ENCODE data around the gene HEMK1.
A peak's percentile ranks its signal among the peaks of the same experiment; 100 is the strongest.

Gene HEMK1

DNA sequence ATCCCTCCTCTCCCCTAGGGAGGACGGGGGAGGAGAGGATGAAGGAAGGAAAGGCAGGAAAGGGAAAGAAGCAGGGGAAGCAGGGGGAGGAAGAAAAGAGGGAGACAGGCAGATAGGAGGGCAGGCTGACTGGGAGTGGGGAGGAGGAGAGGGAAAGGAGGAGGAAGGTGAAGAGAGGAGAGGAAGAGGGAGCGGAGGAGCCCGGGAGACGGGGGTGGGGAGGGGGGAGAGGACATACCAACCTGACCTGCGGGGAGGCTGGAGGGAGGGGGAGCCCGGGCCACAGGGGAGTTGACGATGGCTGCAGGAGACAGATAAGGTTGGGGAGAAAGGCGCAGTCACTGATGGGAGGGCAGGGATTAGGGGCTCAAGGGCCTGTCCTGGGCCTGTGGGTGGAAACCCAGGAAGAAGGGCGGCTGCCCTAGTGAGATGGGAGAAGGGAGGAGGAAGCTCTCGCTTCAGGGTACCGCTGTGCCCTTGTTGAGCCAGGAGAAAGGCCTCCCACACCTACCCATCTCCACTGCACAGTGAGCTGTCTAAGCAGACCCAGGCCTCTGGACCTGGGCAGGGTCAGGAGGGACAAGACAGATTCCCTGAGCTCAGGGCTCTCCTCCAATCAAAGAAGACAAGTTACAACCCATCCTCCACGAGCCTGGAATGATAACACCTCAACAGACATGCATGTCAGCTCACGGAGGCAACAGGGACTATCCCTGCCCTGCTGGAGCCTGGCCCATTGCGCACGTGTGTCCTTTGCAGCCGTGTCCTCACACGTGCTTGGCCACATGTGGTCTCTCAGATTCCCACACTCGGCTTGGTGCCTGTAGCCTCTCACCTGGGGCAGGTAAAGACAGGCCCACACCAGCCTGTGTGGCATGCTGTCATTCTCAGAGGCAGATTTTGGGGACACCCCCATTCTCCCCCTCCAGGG is 29.7 kb upstream of the HEMK1 start:
- Histone ChIP-seq H3K36me3 (replicated peaks) (no peaks in the 10 kb centered on the region), H3K4me3 (ENCODE audit: low read depth, low read length) (no peak overlapping the region), H3K27me3 (replicated peaks) (peaks cover 2% of the 10 kb centered on the region), H3K27ac (no peak overlapping the region)
- in situ Hi-C loops (cut with HindIII; ENCODE audit: low pct_ligation_motif_present, low sequenced_read_pairs) = no loop called here
- no peak for DNase-seq
- TF ChIP-seq, protein P1, sequence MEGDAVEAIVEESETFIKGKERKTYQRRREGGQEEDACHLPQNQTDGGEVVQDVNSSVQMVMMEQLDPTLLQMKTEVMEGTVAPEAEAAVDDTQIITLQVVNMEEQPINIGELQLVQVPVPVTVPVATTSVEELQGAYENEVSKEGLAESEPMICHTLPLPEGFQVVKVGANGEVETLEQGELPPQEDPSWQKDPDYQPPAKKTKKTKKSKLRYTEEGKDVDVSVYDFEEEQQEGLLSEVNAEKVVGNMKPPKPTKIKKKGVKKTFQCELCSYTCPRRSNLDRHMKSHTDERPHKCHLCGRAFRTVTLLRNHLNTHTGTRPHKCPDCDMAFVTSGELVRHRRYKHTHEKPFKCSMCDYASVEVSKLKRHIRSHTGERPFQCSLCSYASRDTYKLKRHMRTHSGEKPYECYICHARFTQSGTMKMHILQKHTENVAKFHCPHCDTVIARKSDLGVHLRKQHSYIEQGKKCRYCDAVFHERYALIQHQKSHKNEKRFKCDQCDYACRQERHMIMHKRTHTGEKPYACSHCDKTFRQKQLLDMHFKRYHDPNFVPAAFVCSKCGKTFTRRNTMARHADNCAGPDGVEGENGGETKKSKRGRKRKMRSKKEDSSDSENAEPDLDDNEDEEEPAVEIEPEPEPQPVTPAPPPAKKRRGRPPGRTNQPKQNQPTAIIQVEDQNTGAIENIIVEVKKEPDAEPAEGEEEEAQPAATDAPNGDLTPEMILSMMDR (IDR thresholded peaks at IDR 0.05; ENCODE audit: low read depth, low read length, missing control alignments) = no peak

DNA sequence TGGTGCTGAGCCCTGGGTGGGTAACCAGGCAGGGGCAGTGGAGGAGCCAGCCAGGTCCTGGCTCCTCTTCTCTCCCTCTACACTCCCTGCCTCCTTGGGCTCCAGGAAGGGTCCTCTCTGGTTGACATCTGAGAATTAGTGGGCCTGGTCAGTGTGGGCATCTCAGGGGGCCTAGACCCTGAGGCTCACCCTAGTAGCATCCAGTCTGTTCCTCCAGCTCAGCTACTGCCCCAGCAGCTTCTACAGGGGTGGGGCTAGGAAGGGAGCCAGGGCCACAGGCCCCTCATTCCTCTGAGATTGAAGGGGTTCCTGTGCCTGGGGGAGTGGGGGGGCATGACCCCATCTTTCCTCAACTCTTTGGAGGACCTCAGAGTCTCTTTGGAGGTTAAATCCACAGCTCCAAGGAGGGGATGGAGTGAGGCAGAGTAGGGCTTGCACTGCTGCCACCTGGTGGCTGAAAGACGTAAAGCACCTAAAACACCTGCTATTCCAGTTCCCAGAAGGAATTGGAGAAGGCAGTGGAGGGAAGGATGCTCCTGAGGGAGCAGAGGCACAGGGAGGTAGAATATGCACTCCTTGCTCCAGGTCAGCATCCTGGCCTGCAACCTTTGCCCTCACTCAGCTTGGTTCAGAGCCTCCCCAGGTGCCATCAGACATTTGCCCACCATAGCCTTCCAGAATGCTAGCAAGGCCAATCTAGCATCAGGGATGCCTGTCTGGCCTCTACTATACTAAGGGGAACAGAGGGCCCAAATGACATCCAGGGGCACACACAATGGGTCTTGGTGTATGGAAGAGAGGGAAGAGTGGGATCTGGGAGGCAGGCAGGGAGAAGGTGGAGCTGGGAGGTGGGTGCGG is 26.9 kb upstream of the HEMK1 start:
- DNase-seq = peak; percentile 58
- Histone ChIP-seq H3K4me3 (ENCODE audit: low read depth, low read length) (no peak overlapping the region), H3K27ac (no peak overlapping the region), H3K27me3 (replicated peaks) (peaks cover 2% of the 10 kb centered on the region), H3K36me3 (replicated peaks) (no peaks in the 10 kb centered on the region)
- TF ChIP-seq, protein P1 (IDR thresholded peaks at IDR 0.05; ENCODE audit: low read depth, low read length, missing control alignments) = peak; percentile 92
- in situ Hi-C loops (cut with HindIII; ENCODE audit: low pct_ligation_motif_present, low sequenced_read_pairs) = no loop called here

DNA sequence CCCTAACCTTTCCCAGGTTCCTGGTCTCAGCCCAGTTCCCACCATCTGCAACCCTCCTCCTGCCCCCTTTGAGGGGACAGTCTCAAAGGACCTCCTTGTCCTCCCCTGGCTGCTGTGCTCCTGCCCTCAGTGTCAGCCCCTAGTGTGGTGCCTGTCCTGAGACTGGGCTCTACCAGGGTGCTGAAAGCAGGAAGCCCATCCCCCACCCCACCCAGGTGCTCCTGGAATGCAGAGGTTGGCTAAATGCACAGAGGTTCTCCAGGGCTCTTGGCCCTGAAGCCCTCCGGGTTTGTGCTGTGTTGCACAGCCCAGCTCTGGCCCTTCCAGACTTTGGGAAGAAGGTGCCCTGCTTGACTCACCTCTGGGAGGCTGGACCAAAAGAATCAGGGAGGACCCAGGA is 23.5 kb upstream of the HEMK1 start:
- Histone ChIP-seq H3K27ac (no peak overlapping the region), H3K36me3 (replicated peaks) (no peaks in the 10 kb centered on the region), H3K27me3 (replicated peaks) (peaks cover 2% of the 10 kb centered on the region), H3K4me3 (ENCODE audit: low read depth, low read length) (no peak overlapping the region)
- TF ChIP-seq, protein P1 (IDR thresholded peaks at IDR 0.05; ENCODE audit: low read depth, low read length, missing control alignments) = no peak
- in situ Hi-C loops (cut with HindIII; ENCODE audit: low pct_ligation_motif_present, low sequenced_read_pairs) = no loop called here
- no peak for DNase-seq

DNA sequence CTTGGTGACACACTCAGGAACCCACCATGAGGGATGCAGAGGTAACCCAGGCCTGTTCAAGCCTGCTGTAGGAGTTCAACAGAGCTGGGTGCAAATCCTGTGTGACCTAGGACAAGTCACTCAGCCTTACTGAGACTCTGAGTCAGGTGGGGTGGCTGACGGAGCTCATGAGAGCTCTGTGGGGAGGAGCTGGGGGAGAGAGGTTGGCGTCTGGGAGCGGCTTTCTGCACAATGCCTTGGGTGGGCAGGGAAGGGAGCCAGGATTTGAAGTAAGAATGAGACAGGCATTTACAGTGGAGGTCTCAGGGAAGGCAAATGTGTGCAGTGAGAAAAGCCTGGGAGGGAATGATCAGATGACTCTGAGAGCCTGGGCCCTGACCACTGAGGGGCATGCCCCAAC is 20.1 kb upstream of the HEMK1 start:
- TF ChIP-seq, protein P1 (IDR thresholded peaks at IDR 0.05; ENCODE audit: low read depth, low read length, missing control alignments) = no peak
- in situ Hi-C loops (cut with HindIII; ENCODE audit: low pct_ligation_motif_present, low sequenced_read_pairs) = no loop called here
- no peak overlapping the region for H3K4me3 ChIP-seq (ENCODE audit: low read depth, low read length)
- H3K36me3 ChIP-seq (replicated peaks) = no peaks in the 10 kb centered on the region
- no peak overlapping the region for H3K27ac ChIP-seq
- no peak for DNase-seq
- no peaks in the 10 kb centered on the region for H3K27me3 ChIP-seq (replicated peaks)

DNA sequence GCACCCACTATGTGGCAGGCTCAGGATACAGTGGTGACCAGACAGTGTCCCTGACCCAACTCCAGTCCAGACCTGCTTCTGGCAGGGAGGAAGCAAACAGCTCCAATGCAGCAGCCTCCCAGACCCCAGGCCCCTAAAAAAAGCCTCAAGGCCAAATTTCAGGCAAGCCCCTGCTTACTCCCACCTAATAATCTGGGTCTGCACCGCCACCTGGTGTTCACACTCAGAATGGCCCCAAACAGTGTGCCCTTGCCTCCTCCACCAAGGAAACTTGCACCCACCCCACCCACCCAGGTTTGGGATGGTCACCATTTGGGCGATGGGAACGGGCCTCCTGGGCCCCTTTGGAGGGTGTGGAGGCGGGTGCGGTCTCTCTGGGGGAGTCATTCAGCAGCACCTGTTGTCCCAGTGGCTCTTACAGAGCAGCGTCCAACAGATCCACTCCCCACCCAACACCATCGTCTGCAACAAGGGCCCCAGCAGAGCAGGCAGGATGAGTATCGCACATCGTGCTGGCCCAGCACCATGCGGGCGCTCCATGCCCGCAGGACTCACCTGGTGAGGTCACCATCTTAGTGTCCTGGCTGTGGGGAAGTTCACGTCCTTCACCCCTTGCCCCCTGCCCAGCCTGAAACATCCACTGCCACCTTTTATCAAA is 19.1 kb upstream of the HEMK1 start:
- no peaks in the 10 kb centered on the region for H3K27me3 ChIP-seq (replicated peaks)
- no peak overlapping the region for H3K27ac ChIP-seq
- TF ChIP-seq, protein P1 (IDR thresholded peaks at IDR 0.05; ENCODE audit: low read depth, low read length, missing control alignments) = peak; percentile 85
- in situ Hi-C loops (cut with HindIII; ENCODE audit: low pct_ligation_motif_present, low sequenced_read_pairs) = no loop called here
- peak; percentile 32 for DNase-seq
- H3K36me3 ChIP-seq (replicated peaks) = no peaks in the 10 kb centered on the region
- H3K4me3 ChIP-seq (ENCODE audit: low read depth, low read length) = no peak overlapping the region

Measured in brain microvascular endothelial cell (primary cell).